Measurements from ENCODE around the gene GTF2A1L. TPM values are rescaled to one million over a fixed set of nuclear protein-coding genes. Genes with fewer than 3 reads are reported as not detected.

The GTF2A1L gene
- total RNA-seq, 1 donor from 2014 or later = 22.2 TPM

DNA sequence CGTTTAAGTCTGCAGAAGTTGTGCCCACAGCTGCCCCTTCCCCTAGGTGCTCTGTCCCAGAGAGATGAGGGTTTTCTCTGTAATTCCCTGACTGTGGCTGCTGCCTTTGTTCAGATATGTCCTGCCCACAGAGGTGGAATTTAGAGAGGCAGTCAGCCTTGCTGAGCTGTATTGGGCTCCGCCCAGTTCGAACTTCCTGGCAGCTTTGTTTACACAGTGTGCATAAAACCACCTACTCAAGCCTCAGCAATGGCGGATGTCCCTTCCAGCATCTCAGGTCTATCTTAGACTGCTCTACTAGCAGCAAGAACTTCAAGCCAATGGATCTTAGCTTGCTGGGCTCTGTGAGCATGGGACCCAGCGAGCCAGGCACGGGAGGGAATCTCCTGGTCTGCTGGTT lies 89.8 kb downstream of the GTF2A1L start:
- intact Hi-C loops (cut with DNase I) = no loop called here
- Histone ChIP-seq H3K4me1 (no peaks in the 10 kb centered on the region), H3K27me3 (no peaks in the 10 kb centered on the region), H3K9me3 (no peaks in the 10 kb centered on the region), H3K4me3 (no peak overlapping the region), H3K27ac (no peak overlapping the region), H3K36me3 (no peaks in the 10 kb centered on the region)
- DNase-seq (ENCODE audit: low spot score in 2 of 2) = no peak
- TF ChIP-seq, protein P1, sequence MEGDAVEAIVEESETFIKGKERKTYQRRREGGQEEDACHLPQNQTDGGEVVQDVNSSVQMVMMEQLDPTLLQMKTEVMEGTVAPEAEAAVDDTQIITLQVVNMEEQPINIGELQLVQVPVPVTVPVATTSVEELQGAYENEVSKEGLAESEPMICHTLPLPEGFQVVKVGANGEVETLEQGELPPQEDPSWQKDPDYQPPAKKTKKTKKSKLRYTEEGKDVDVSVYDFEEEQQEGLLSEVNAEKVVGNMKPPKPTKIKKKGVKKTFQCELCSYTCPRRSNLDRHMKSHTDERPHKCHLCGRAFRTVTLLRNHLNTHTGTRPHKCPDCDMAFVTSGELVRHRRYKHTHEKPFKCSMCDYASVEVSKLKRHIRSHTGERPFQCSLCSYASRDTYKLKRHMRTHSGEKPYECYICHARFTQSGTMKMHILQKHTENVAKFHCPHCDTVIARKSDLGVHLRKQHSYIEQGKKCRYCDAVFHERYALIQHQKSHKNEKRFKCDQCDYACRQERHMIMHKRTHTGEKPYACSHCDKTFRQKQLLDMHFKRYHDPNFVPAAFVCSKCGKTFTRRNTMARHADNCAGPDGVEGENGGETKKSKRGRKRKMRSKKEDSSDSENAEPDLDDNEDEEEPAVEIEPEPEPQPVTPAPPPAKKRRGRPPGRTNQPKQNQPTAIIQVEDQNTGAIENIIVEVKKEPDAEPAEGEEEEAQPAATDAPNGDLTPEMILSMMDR (IDR thresholded peaks at IDR 0.05) = no peak

DNA sequence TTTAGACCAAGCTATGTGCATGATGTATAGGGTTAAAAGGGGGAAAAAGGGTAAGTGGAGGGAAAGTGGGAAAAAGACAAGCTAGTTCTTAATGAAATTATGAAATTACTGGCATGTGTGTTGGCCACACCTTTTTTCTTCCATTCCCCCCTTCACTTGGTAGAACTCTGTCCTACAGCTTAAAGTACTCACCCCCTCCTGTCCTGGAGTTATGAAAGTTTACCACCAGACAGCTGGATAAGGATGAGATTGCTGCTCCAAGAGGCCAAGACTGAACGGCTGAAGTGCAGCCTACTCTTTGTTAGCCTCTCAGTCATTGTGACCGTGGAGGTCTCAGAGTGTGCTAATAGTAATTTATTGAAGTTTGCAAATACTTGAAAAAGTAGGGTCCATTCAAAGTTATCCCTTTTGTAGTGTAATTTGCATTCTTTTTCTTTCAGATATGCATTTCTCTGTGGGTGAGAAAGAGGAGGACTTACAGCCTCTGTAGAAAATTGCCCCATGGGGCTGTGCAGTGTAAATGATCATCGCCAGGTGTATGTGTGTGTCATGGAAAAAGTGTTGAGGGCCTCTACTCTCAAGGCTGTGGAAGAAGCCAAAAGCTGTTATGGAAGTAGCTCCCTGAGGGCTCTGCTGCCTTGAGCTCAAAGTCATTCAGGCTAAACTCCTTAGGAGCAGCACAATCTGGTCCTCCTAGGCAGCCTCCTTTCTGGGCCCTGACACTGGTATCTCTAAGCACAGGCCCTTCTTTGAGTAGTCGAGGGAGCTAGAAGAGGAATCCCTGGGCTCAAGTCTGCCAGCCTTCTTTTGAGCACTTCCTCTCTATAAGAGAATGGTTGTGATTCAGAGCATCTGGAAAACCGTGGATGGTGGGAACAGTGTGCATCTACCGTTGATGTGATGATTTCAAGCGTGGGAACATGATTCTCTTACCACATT lies 91.7 kb downstream of the GTF2A1L start:
- Histone ChIP-seq H3K36me3 (no peaks in the 10 kb centered on the region), H3K27ac (no peak overlapping the region), H3K4me1 (no peaks in the 10 kb centered on the region), H3K9me3 (no peaks in the 10 kb centered on the region), H3K27me3 (no peaks in the 10 kb centered on the region), H3K4me3 (no peak overlapping the region)
- intact Hi-C loops (cut with DNase I) = no loop called here
- TF ChIP-seq, protein P1 (IDR thresholded peaks at IDR 0.05) = no peak
- DNase-seq (ENCODE audit: low spot score in 2 of 2) = no peak

DNA sequence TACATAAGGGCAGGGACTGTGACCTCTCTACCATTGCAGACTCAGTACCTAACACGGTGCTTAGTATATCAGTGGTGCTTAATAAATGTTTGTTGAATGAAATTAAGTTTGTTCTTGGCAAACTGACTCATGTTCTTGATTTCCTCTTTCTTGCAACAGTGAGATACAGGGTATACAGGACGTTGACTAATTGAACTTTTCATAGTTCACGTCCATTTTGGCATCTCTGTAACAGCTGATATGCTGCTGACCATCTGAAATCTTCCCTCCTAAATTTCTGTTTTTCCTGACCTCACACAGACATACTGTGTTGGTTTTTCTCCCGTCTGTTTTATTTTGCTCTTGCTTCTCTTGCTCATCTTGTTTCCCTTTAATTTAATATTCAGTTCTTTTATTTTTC lies 93.7 kb downstream of the GTF2A1L start:
- DNase-seq (ENCODE audit: low spot score in 2 of 2) = no peak
- H3K27me3 ChIP-seq = no peaks in the 10 kb centered on the region
- no peak overlapping the region for H3K4me3 ChIP-seq
- H3K4me1 ChIP-seq = no peaks in the 10 kb centered on the region
- no peaks in the 10 kb centered on the region for H3K36me3 ChIP-seq
- intact Hi-C loops (cut with DNase I) = no loop called here
- no peaks in the 10 kb centered on the region for H3K9me3 ChIP-seq
- no peak overlapping the region for H3K27ac ChIP-seq
- TF ChIP-seq, protein P1 (IDR thresholded peaks at IDR 0.05) = no peak

DNA sequence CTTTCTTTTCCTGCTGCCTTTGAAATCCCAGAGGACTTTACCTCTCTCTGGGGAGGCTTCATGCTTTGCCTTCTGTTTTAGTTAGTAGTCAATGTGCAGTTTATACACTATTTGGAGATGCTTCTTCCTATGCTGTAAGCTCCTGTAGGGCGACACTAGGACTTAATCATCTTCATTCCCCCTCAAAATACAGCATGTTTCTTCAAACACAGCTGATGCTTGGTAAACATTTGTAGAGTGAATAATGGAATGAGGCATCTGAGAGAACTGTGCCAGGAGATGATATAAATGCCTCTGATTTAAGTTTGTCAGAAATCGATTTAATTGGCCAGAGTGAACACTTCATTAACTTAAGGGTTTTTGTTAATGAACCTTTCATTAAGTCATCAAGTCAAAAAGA lies 94.5 kb downstream of the GTF2A1L start:
- Histone ChIP-seq H3K27ac (no peak overlapping the region), H3K36me3 (no peaks in the 10 kb centered on the region), H3K4me1 (no peaks in the 10 kb centered on the region), H3K4me3 (no peak overlapping the region), H3K9me3 (no peaks in the 10 kb centered on the region), H3K27me3 (no peaks in the 10 kb centered on the region)
- intact Hi-C loops (cut with DNase I) = no loop called here
- TF ChIP-seq, protein P1 (IDR thresholded peaks at IDR 0.05) = no peak
- no peak for DNase-seq (ENCODE audit: low spot score in 2 of 2)

DNA sequence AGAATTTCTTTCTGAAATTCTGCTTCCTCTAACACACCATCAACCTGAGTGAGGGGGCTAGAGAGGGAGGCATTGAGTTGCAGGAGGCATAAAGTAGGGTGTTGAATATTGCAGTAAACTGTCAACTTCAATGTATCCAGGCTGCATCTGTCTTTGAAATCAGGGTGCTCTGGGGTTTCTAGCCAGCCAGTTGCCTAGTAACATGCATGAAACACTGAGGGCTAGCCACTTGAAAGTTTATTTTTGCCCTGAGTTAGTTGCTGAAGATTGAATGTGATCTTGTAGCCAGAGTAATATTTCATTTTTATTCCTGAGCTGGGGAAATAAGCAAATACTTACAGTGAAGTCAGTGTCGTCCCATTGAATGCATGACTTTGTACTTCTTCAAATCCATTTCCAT lies 96.0 kb downstream of the GTF2A1L start:
- H3K27me3 ChIP-seq = no peaks in the 10 kb centered on the region
- H3K9me3 ChIP-seq = no peaks in the 10 kb centered on the region
- H3K4me1 ChIP-seq = no peaks in the 10 kb centered on the region
- H3K36me3 ChIP-seq = no peaks in the 10 kb centered on the region
- intact Hi-C loops (cut with DNase I) = no loop called here
- TF ChIP-seq, protein P1 (IDR thresholded peaks at IDR 0.05) = no peak
- no peak overlapping the region for H3K27ac ChIP-seq
- DNase-seq (ENCODE audit: low spot score in 2 of 2) = no peak
- H3K4me3 ChIP-seq = no peak overlapping the region

Measured in ascending aorta (tissue), 2 donors.